Fibroblast of lung (primary cell): ENCODE results near the gene SLC16A8. TPM values are rescaled to one million over a fixed set of nuclear protein-coding genes. Genes with fewer than 3 reads are reported as not detected.

Experiments used
- DNase-seq, 2 donors: peaks; one replicate each; pipeline versions ENCODE4 v3.0.0 to v3.0.0-alpha.2; 2010; ENCODE audit warnings: low read depth in 2 of 2
- H2AFZ ChIP-seq: 2 replicates; pipeline ENCODE4 v1.5.1; 2012; ENCODE audit warnings: low read length, control low read depth, inconsistent platforms
- H3K27ac ChIP-seq: 2 replicates; pipeline ENCODE4 v1.5.1; 2011; ENCODE audit warnings: low read length, control low read depth; ENCODE audit not compliant: insufficient read depth
- H3K27me3 ChIP-seq: 2 replicates; pipeline ENCODE4 v1.5.1; 2011; ENCODE audit warnings: mild to moderate bottlenecking, low read length; ENCODE audit not compliant: control insufficient read depth, insufficient read depth
- H3K36me3 ChIP-seq: 2 replicates; pipeline ENCODE4 v1.5.1; 2011; ENCODE audit warnings: low read length; ENCODE audit not compliant: control insufficient read depth, insufficient read depth
- H3K4me1 ChIP-seq: 2 replicates; pipeline ENCODE4 v1.5.1; 2011; ENCODE audit warnings: low read length; ENCODE audit not compliant: control insufficient read depth, insufficient read depth; ENCODE audit errors: extremely low read depth
- H3K4me2 ChIP-seq: 2 replicates; pipeline ENCODE4 v1.5.1; 2011; ENCODE audit warnings: low read length, control low read depth; ENCODE audit not compliant: insufficient read depth; ENCODE audit errors: extremely low read depth
- H3K4me3 ChIP-seq, 4 experiments: fragments of 200-600 bp in 1 of 4; sonication (generic) in 1 of 4; replicated peaks in 1 of 4; 2 replicates each; pipeline ENCODE4 v1.5.1; 2011 to 2016; ENCODE audit warnings: low read length in 4 of 4, low read depth in 3 of 4, mild to moderate bottlenecking in 3 of 4, control low read depth in 2 of 4, inconsistent platforms in 1 of 4, mixed read lengths in 1 of 4; ENCODE audit not compliant: insufficient read depth in 1 of 4; ENCODE audit errors: control extremely low read depth in 1 of 4
- H3K79me2 ChIP-seq: 2 replicates; pipeline ENCODE4 v1.5.1; 2012; ENCODE audit warnings: mild to moderate bottlenecking, low read length, inconsistent platforms; ENCODE audit not compliant: control insufficient read depth, insufficient read depth
- H3K9ac ChIP-seq: 2 replicates; pipeline ENCODE4 v1.5.1; 2011; ENCODE audit warnings: mild to moderate bottlenecking, low read length, control low read depth; ENCODE audit not compliant: insufficient read depth
- H3K9me3 ChIP-seq: 2 replicates; pipeline ENCODE4 v1.5.1; 2012; ENCODE audit warnings: low read depth, low read length; ENCODE audit not compliant: control insufficient read depth, insufficient read depth
- H4K20me1 ChIP-seq: 2 replicates; pipeline ENCODE4 v1.5.1; 2011; ENCODE audit warnings: low read length; ENCODE audit not compliant: control insufficient read depth, insufficient read depth; ENCODE audit errors: extremely low read depth
- CTCF ChIP-seq, 2 donors: IDR thresholded peaks in 1 of 2; conservative IDR thresholded peaks in 1 of 2; 1 replicate in 1 of 2; 2 replicates in 1 of 2; pipeline ENCODE4 v1.5.1; 2011 to 2012; ENCODE audit warnings: low read length in 2 of 2, control low read depth in 1 of 2, inconsistent platforms in 1 of 2, low read depth in 1 of 2, mild to moderate bottlenecking in 1 of 2
- EZH2 ChIP-seq: IDR thresholded peaks from 2 replicates; pipeline ENCODE4 v1.5.1; 2012; ENCODE audit warnings: low read length, control low read depth, mild to moderate bottlenecking; ENCODE audit errors: missing control alignments
- polyA plus RNA-seq, 2 donors: library from polyadenylated mRNA; depleted of rRNA in 1 of 2; stranded (reverse) in 1 of 2; unstranded in 1 of 2; fragments of >200 nt; gene quantifications; 2 replicates each; pipeline ENCODE4 v1.2.1, GENCODE V29; 2011 to 2012; ENCODE audit warnings: missing spikeins in 1 of 2
- total RNA-seq: library from RNA; depleted of rRNA; stranded (reverse); fragments of >200 nt; gene quantifications from 2 replicates; pipeline ENCODE4 v1.2.1, GENCODE V29; 2014

Gene SLC16A8
- total and polyA plus RNA-seq, 2 donors (not counting 1 experiment from before 2014, with no cell fraction given): under 0.01 TPM; not detected in 1

- Histone ChIP-seq H3K27me3 (peaks cover 7% of the 10 kb centered on the region), H3K36me3 (peaks cover 2% of the 10 kb centered on the region), H4K20me1 (no peaks in the 10 kb centered on the region), H3K4me1 (no peaks in the 10 kb centered on the region), H3K4me2 (no peak overlapping the region), H3K9ac (no peak overlapping the region), H3K79me2 (no peaks in the 10 kb centered on the region), H3K4me3 (no peak overlapping the region), H2AFZ (no peak overlapping the region), H3K9me3 (no peaks in the 10 kb centered on the region), H3K27ac (no peak overlapping the region)
- no peak for TF ChIP-seq EZH2
- TF ChIP-seq CTCF (conservative IDR thresholded peaks at IDR 0.05 in 1 of 2, IDR thresholded peaks at IDR 0.05 in 1 of 2; ENCODE audit: low read depth in 1 of 2, low read length in 2 of 2): no peak
- DNase-seq: no peak
Observed at GRCh38 chr22:38077096-38077495, 6.9 kb downstream of the SLC16A8 start.

- H2AFZ ChIP-seq: no peak overlapping the region
- H3K27me3 ChIP-seq: peaks cover 6% of the 10 kb centered on the region
- H3K9ac ChIP-seq: no peak overlapping the region
- TF ChIP-seq CTCF (conservative IDR thresholded peaks at IDR 0.05 in 1 of 2, IDR thresholded peaks at IDR 0.05 in 1 of 2; ENCODE audit: low read depth in 1 of 2, low read length in 2 of 2): no peak
- no peak for TF ChIP-seq EZH2
- H3K27ac ChIP-seq: no peak overlapping the region
- no peaks in the 10 kb centered on the region for H3K79me2 ChIP-seq
- no peak for DNase-seq
- H3K36me3 ChIP-seq: peaks cover 2% of the 10 kb centered on the region
- no peaks in the 10 kb centered on the region for H3K4me1 ChIP-seq
- no peak overlapping the region for H3K4me3 ChIP-seq
- no peaks in the 10 kb centered on the region for H3K9me3 ChIP-seq
- no peak overlapping the region for H3K4me2 ChIP-seq
- no peaks in the 10 kb centered on the region for H4K20me1 ChIP-seq
Observed at GRCh38 chr22:38075961-38076360, 8.0 kb downstream of the SLC16A8 start.

- peaks cover 3% of the 10 kb centered on the region for H3K27me3 ChIP-seq
- H3K79me2 ChIP-seq: no peaks in the 10 kb centered on the region
- H2AFZ ChIP-seq: no peak overlapping the region
- H3K36me3 ChIP-seq: peaks cover 2% of the 10 kb centered on the region
- H3K4me2 ChIP-seq: no peak overlapping the region
- no peaks in the 10 kb centered on the region for H4K20me1 ChIP-seq
- H3K4me3 ChIP-seq: no peak overlapping the region
- no peaks in the 10 kb centered on the region for H3K4me1 ChIP-seq
- TF ChIP-seq CTCF (conservative IDR thresholded peaks at IDR 0.05 in 1 of 2, IDR thresholded peaks at IDR 0.05 in 1 of 2; ENCODE audit: low read depth in 1 of 2, low read length in 2 of 2): no peak
- TF ChIP-seq EZH2: no peak
- no peaks in the 10 kb centered on the region for H3K9me3 ChIP-seq
- H3K9ac ChIP-seq: no peak overlapping the region
- DNase-seq: no peak
- no peak overlapping the region for H3K27ac ChIP-seq
Observed at GRCh38 chr22:38075105-38075825, 8.7 kb downstream of the SLC16A8 start.
